ENCODE data around the gene RASA1. TPM values are rescaled to one million over a fixed set of nuclear protein-coding genes. Genes with fewer than 3 reads are reported as not detected.
A peak's percentile ranks its signal among the peaks of the same experiment; 100 is the strongest.
"Not testable (repeated sequence)": the region's sequence is repeated elsewhere in the genome, so short reads cannot be mapped to it uniquely, and the experiment has no call there.

Gene RASA1
- total RNA-seq, 2 donors from 2014 or later, result 34.8 to 37.0 TPM

DNA sequence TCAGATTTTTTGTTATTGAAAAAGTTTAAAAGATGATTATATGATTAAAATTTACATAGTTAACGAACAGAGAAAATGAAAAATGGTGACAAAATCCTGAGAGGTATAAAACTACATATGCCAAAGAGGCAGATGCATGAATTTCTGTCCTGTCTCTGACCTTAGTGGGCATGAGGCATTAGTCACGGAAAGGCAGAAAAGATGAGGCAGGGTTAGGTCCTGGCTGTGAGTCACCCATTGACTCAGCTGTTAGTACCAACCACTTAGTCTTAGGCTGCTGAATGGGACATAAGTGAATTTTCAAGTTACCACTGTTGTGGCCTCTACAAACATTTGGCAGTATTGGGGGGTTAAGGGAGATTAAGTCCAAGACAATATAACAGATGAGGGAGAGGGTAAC lies 33.1 kb downstream of the RASA1 start:
- TF ChIP-seq, protein P1, sequence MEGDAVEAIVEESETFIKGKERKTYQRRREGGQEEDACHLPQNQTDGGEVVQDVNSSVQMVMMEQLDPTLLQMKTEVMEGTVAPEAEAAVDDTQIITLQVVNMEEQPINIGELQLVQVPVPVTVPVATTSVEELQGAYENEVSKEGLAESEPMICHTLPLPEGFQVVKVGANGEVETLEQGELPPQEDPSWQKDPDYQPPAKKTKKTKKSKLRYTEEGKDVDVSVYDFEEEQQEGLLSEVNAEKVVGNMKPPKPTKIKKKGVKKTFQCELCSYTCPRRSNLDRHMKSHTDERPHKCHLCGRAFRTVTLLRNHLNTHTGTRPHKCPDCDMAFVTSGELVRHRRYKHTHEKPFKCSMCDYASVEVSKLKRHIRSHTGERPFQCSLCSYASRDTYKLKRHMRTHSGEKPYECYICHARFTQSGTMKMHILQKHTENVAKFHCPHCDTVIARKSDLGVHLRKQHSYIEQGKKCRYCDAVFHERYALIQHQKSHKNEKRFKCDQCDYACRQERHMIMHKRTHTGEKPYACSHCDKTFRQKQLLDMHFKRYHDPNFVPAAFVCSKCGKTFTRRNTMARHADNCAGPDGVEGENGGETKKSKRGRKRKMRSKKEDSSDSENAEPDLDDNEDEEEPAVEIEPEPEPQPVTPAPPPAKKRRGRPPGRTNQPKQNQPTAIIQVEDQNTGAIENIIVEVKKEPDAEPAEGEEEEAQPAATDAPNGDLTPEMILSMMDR (IDR thresholded peaks at IDR 0.05), result no peak
- H3K27ac ChIP-seq, result no peak overlapping the region
- DNase-seq (ENCODE audit: low spot score) (peak; percentile 48), ATAC-seq (ENCODE audit: insufficient number of reproducible peaks, low FRiP score, low read depth) (peak; percentile 88)
- no peaks in the 10 kb centered on the region for H3K36me3 ChIP-seq
- no peak overlapping the region for H3K4me3 ChIP-seq
- no peaks in the 10 kb centered on the region for H3K27me3 ChIP-seq (replicated peaks; ENCODE audit: insufficient read depth)
- no peaks in the 10 kb centered on the region for H3K9me3 ChIP-seq
- H3K4me1 ChIP-seq (ENCODE audit: control insufficient read depth in 1 of 2, low read depth in 2 of 2), result peaks cover 7 to 12% of the 10 kb centered on the region in 2 donors

DNA sequence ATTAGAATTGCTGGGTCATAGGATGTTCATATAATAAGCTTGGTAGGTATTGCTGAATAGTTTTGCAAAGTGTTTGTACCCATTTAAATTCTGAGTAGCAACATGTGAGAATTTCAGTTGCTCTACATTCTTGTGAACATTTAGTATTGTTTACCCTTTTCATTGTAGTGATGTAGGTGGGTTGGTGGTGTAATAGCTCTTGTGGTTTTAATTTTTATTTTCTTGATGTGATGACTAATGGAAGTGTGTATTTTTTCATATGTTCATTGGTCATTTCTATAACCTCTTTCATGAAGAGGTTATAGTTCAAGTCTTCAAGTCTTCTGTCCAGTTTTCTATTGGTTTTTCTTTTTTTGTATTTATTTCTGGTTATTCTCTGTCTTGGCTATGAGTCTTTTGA lies 34.4 kb downstream of the RASA1 start:
- H3K9me3 ChIP-seq, result no peaks in the 10 kb centered on the region
- H3K36me3 ChIP-seq, result no peaks in the 10 kb centered on the region
- no peak overlapping the region for H3K27ac ChIP-seq
- TF ChIP-seq, protein P1 (IDR thresholded peaks at IDR 0.05), result no peak
- no peak for ATAC-seq (ENCODE audit: insufficient number of reproducible peaks, low FRiP score, low read depth)
- peaks cover 7 to 8% of the 10 kb centered on the region in 2 donors for H3K4me1 ChIP-seq (ENCODE audit: control insufficient read depth in 1 of 2, low read depth in 2 of 2)
- H3K27me3 ChIP-seq (replicated peaks; ENCODE audit: insufficient read depth), result no peaks in the 10 kb centered on the region
- H3K4me3 ChIP-seq, result no peak overlapping the region
- no peak for DNase-seq (ENCODE audit: low spot score)

DNA sequence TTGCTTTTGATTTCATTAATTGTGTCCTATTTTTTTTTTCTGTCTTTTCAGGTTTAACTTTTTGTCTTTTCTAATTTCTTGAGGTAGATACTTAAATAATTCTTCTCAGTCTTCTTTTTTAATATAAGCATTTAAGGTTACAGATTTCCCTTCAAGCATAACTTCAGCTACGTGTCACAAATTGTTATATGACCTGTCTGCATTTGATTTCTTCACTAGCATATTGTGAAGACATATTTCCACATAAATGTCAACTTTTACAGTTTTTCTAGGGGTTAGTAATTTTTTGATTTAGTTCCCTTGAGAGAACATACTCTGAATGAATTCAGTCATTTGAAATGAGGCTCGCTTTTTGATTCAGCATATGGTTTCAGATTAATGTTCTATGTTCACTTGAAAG lies 35.6 kb downstream of the RASA1 start:
- TF ChIP-seq, protein P1 (IDR thresholded peaks at IDR 0.05), result no peak
- H3K4me3 ChIP-seq, result no peak overlapping the region
- ATAC-seq (ENCODE audit: insufficient number of reproducible peaks, low FRiP score, low read depth) (no peak), DNase-seq (ENCODE audit: low spot score) (no peak)
- no peak overlapping the region for H3K27ac ChIP-seq
- no peaks in the 10 kb centered on the region for H3K9me3 ChIP-seq
- no peaks in the 10 kb centered on the region for H3K27me3 ChIP-seq (replicated peaks; ENCODE audit: insufficient read depth)
- H3K4me1 ChIP-seq (ENCODE audit: control insufficient read depth in 1 of 2, low read depth in 2 of 2), result peaks cover 0 to 7% of the 10 kb centered on the region in 2 donors
- H3K36me3 ChIP-seq, result no peaks in the 10 kb centered on the region

DNA sequence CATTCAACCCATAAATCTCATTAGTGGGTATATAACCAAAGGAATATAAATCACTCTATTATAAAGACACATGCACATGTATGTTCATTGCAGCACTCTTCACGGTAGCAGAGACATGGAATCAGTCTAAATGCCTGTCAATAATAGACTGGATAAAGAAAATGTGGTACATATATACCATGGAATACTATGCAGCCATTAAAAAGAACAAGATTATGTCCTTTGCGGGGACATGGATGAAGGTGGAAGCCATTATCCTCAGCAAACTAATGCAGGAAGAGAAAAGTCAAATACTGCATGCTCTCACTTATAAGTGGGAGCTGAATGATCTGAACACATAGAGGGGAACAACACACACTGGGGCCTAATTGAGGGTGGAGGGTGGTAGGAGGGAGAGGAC lies 38.4 kb downstream of the RASA1 start:
- not testable (repeated sequence) for ATAC-seq (ENCODE audit: insufficient number of reproducible peaks, low FRiP score, low read depth); H3K4me1 ChIP-seq (ENCODE audit: control insufficient read depth in 1 of 2, low read depth in 2 of 2); DNase-seq (ENCODE audit: low spot score); H3K36me3 ChIP-seq; H3K27me3 ChIP-seq (replicated peaks; ENCODE audit: insufficient read depth); H3K27ac ChIP-seq; H3K4me3 ChIP-seq; H3K9me3 ChIP-seq

DNA sequence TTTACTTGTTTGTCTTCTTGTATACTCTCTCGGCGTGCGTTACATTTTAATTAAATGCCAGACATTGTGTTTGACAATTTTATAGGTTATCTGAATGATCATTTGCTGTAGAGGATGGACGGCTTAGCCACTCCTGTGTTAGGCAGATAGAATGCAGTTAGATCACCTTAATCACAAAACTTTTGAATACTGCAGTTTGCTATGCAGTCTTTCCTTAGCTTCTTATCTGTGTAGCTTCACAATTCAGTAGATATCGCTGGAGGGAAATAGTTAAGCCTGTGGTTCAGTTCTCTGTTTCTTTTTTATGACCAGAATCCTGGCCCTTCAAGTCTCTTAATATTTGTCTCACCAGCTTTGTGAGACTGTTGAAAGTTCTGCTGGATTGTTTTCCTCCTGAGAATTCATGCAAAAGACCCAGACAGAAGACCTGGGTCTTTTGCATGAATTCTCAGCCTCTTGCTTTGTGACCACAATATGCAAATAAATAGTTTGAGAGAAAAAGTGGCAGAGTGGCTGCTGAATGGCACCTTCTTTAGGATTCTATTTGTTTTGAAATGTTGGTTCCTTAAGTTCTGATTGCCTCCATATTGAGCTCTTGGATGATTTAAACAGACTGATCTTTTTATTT lies 40.2 kb downstream of the RASA1 start:
- Histone ChIP-seq H3K4me3 (no peak overlapping the region), H3K9me3 (no peaks in the 10 kb centered on the region), H3K27ac (no peak overlapping the region), H3K36me3 (no peaks in the 10 kb centered on the region), H3K4me1 (ENCODE audit: control insufficient read depth in 1 of 2, low read depth in 2 of 2) (no peaks in the 10 kb centered on the region), H3K27me3 (replicated peaks; ENCODE audit: insufficient read depth) (no peaks in the 10 kb centered on the region)
- TF ChIP-seq, protein P1 (IDR thresholded peaks at IDR 0.05), result no peak
- DNase-seq (ENCODE audit: low spot score), result no peak
- no peak for ATAC-seq (ENCODE audit: insufficient number of reproducible peaks, low FRiP score, low read depth)
